GM10847 (cell line): ENCODE measurements around the gene TRPV4.

Source experiments
- POLR2A ChIP-seq: IDR thresholded peaks from 2 replicates; pipeline ENCODE4 v1.6.1; 2011; ENCODE audit not compliant: insufficient read length; ENCODE audit errors: extremely low read depth

TRPV4 gene

GRCh38 chr12:109818253-109818652, 14.9 kb downstream of the TRPV4 start:
- TF ChIP-seq POLR2A: no peak

DNA sequence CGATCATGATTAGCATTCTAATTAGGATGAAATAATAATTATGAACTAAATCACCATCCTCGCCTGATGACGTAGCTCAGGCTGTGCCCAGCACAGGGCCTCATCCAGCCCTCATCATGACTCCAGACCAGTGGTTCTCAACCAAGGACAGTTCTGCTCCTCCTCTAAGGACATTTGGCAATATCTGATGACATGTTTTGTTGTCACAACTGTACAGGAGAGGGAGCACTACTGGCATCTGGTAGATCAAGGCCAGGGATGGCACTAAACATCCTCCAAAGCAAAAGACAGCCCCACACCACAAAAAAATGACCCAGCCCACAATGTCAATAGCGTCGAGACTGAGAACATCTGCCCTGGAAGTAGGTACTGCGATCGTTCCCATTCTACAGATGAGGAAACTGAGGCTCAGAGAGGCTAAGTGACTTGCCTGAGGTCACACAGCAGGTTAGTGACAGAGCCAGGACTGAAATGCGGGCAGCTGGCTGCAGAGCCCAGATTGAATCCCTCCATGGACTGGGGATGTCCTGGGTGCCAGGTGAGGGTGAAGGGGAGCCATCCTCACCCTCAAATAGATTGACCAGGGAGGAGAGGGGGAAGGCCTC, 15.5 kb downstream of the TRPV4 start:
- no peak for TF ChIP-seq POLR2A

GRCh38 chr12:109816870-109817269, 16.3 kb downstream of the TRPV4 start:
- TF ChIP-seq POLR2A: no peak

- no peak for TF ChIP-seq POLR2A
These were observed 17.2 kb downstream of the TRPV4 start for GRCh38 chr12:109815757-109816617.

DNA sequence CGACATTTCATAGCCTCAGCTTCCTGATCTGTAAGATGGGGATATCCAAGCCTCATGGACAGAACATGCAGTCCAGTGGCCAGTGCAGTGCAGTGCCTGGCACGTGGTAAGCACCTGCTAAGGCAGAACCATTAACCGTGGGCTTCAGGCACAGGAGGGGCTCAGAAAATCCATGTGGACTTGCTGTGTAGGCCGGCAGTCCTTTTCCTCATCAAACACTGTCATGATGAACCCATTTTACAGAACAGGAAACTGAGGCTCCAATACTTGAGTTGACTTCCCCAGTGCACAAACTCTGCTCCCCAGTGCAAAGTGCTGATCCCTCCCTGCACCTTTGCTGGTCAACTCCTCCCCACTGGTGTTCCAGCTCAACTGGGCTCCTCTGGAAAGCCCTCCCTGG, 18.0 kb downstream of the TRPV4 start:
- no peak for TF ChIP-seq POLR2A

- no peak for TF ChIP-seq POLR2A
These were observed 18.5 kb downstream of the TRPV4 start for GRCh38 chr12:109814600-109815150.

GRCh38 chr12:109813810-109814416, 19.3 kb downstream of the TRPV4 start:
- TF ChIP-seq POLR2A: no peak

DNA sequence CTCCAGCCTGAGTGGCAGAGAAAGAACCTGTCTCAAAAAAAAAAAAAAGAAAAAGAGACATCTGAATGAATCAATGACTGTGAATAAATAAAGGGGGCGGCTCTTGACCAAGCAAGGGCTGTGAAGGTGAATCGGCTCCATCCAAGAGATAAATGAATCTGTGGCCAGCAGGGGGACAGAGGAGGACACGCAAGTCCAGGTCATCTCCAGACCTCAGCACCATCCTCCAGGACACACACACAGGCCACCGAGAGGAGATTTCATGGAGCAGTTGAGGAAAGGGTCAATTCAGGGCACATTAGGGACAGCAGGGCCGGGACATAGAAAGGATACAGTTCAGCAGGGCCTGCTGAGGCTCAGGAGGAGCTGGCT, 21.6 kb downstream of the TRPV4 start:
- TF ChIP-seq POLR2A: no peak

DNA sequence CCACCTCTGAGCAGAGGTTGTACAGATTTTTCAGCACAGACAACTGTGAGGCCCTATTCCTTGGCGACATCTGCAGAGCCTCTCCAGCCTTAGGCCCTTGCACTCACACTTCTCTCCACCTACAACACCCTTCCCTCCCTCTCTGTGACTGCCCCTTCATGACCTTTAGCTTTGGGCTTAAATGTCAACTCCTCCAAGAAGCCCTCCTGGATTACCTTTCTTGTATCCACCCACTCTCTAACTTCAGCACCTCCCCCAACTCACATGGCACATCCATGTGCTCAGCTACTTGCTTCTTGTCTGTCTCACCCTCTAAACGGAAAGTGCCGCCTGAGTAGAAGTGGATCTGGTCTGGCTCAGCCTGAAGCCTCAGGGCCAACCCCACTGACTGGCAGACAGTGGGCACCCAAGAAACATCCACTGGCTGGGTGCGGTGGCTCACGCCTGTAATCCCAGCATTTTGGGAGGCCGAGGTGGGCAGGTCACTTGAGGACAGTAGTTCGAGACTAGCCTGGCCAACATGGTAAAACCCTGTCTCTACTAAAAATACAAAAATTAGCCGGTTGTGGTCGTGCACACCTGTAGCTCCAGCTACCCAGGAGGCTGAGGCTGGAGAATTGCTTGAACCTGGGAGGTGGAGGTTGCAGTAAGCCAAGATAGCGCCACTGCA, 22.1 kb downstream of the TRPV4 start:
- TF ChIP-seq POLR2A: no peak

- TF ChIP-seq POLR2A: no peak
These were observed 24.1 kb downstream of the TRPV4 start for GRCh38 chr12:109808876-109809646.

- TF ChIP-seq POLR2A: no peak
These were observed 25.1 kb downstream of the TRPV4 start for GRCh38 chr12:109807954-109808643.

GRCh38 chr12:109804820-109805761, 28.1 kb downstream of the TRPV4 start:
- no peak for TF ChIP-seq POLR2A

GRCh38 chr12:109803678-109804077, 29.5 kb downstream of the TRPV4 start:
- TF ChIP-seq POLR2A: no peak
